Astrocyte (in vitro differentiated cells and primary cell): ENCODE data around the gene AMIGO1.

Experiments used
- EZH2 ChIP-seq: IDR thresholded peaks from 2 replicates; pipeline ENCODE4 v1.6.1; 2012; ENCODE audit warnings: mild to moderate bottlenecking, low read length, inconsistent platforms; ENCODE audit not compliant: insufficient read depth
- TF ChIP-seq, protein P1 (sequence below): IDR thresholded peaks from 2 replicates; pipeline ENCODE4 v1.5.1; 2011; ENCODE audit warnings: low read depth, mild to moderate bottlenecking, inconsistent platforms, low read length, moderate library complexity; ENCODE audit not compliant: insufficient read depth

DNA sequence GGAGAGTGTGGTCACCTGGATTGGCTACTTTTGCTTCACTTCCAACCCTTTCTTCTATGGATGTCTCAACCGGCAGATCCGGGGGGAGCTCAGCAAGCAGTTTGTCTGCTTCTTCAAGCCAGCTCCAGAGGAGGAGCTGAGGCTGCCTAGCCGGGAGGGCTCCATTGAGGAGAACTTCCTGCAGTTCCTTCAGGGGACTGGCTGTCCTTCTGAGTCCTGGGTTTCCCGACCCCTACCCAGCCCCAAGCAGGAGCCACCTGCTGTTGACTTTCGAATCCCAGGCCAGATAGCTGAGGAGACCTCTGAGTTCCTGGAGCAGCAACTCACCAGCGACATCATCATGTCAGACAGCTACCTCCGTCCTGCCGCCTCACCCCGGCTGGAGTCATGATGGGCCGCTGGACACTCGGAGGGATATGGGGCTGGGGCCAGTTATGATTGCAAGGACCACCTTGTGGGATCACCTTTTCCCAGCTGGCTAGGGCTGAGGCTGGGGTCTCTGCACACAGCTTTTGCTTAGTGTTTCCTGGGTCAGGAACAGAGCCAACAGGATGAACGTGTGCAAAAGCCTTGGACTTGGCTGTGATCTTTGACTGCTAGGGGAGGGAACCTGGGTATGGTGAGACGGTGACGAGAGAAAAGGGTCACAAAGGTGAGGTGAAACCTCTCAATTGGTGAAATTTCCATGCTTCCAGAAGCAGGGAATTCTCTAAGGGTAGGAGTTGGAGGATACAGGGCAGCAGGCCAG is 34.6 kb upstream of the AMIGO1 start:
- TF ChIP-seq, protein P1, sequence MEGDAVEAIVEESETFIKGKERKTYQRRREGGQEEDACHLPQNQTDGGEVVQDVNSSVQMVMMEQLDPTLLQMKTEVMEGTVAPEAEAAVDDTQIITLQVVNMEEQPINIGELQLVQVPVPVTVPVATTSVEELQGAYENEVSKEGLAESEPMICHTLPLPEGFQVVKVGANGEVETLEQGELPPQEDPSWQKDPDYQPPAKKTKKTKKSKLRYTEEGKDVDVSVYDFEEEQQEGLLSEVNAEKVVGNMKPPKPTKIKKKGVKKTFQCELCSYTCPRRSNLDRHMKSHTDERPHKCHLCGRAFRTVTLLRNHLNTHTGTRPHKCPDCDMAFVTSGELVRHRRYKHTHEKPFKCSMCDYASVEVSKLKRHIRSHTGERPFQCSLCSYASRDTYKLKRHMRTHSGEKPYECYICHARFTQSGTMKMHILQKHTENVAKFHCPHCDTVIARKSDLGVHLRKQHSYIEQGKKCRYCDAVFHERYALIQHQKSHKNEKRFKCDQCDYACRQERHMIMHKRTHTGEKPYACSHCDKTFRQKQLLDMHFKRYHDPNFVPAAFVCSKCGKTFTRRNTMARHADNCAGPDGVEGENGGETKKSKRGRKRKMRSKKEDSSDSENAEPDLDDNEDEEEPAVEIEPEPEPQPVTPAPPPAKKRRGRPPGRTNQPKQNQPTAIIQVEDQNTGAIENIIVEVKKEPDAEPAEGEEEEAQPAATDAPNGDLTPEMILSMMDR, result no peak
- no peak for TF ChIP-seq EZH2
